Ovary (tissue), 3 donors: ENCODE measurements around the gene CLIP2.

Experiments
- CTCF ChIP-seq, 3 donors: fragments of 450-650 bp in 2 of 3; fragments of 200-600 bp in 1 of 3; IDR thresholded peaks; one replicate each; pipeline versions ENCODE4 v1.5.1 to v1.8.0; 2016 to 2022; ENCODE audit warnings: antibody characterized with exemption in 3 of 3, mild to moderate bottlenecking in 1 of 3
- POLR2A ChIP-seq: fragments of 450-650 bp; IDR thresholded peaks from one replicate; pipeline ENCODE4 v1.6.1; 2017; ENCODE audit warnings: antibody characterized with exemption, mild to moderate bottlenecking, moderate library complexity
- donor health status: DM: no; HTN: no; CAD: no.

- TF ChIP-seq CTCF (IDR thresholded peaks at IDR 0.05): no peak
- no peak for TF ChIP-seq POLR2A
These were observed 8.2 kb upstream of the CLIP2 start for GRCh38 chr7:74280985-74281384.
